Pons (tissue), 1 donor: ENCODE data around the gene EFHC1.
"Not testable (repeated sequence)": the region's sequence is repeated elsewhere in the genome, so short reads cannot be mapped to it uniquely, and the experiment has no call there.

Source experiments
- DNase-seq: peaks from one replicate; pipeline ENCODE4 v3.0.0-alpha.2; 2016; ENCODE audit warnings: low spot score

Gene EFHC1

GRCh38 chr6:52419809-52420667, at the start of gene EFHC1:
Gene EFHC1, plus strand, starts transcription at chr6:52420342. Its CDS starts 69 bp downstream, at chr6:52420411.
- peak; percentile 96 for DNase-seq

GRCh38 chr6:52371656-52372191, 48.4 kb upstream of the EFHC1 start:
- no peak for DNase-seq

GRCh38 chr6:52373151-52373690, 46.9 kb upstream of the EFHC1 start:
- peak; percentile 72 for DNase-seq

GRCh38 chr6:52374247-52374646, 45.9 kb upstream of the EFHC1 start:
- DNase-seq = no peak

GRCh38 chr6:52375780-52376556, 44.2 kb upstream of the EFHC1 start:
- peak; percentile 59 for DNase-seq

- DNase-seq = peak; percentile 97
These were observed 43.4 kb upstream of the EFHC1 start for GRCh38 chr6:52376763-52377162.

GRCh38 chr6:52377538-52378221, 42.5 kb upstream of the EFHC1 start:
- DNase-seq = peak; percentile 76

- DNase-seq = no peak
These were observed 38.9 kb upstream of the EFHC1 start for GRCh38 chr6:52381249-52381648.

- no peak for DNase-seq
These were observed 35.9 kb upstream of the EFHC1 start for GRCh38 chr6:52384145-52384766.

- DNase-seq = no peak
These were observed 35.1 kb upstream of the EFHC1 start for GRCh38 chr6:52385074-52385473.

- not testable (repeated sequence) for DNase-seq
These were observed 32.0 kb upstream of the EFHC1 start for GRCh38 chr6:52388119-52388518.

- DNase-seq = peak; percentile 86
These were observed 31.4 kb upstream of the EFHC1 start for GRCh38 chr6:52388790-52389189.

GRCh38 chr6:52389264-52389625, 30.9 kb upstream of the EFHC1 start:
- no peak for DNase-seq

GRCh38 chr6:52389626-52390360, 30.3 kb upstream of the EFHC1 start:
- no peak for DNase-seq

GRCh38 chr6:52390361-52390727, 29.8 kb upstream of the EFHC1 start:
- no peak for DNase-seq

- DNase-seq = peak; percentile 72
These were observed 28.5 kb upstream of the EFHC1 start for GRCh38 chr6:52391599-52391998.

- DNase-seq = no peak
These were observed 27.2 kb upstream of the EFHC1 start for GRCh38 chr6:52392944-52393343.

GRCh38 chr6:52393780-52394179, 26.4 kb upstream of the EFHC1 start:
- DNase-seq = no peak

GRCh38 chr6:52394251-52394666, 25.9 kb upstream of the EFHC1 start:
- no peak for DNase-seq

- DNase-seq = no peak
These were observed 24.2 kb upstream of the EFHC1 start for GRCh38 chr6:52395969-52396368.
